NCI-H510A (cell line): Measurements from ENCODE around the gene TAS2R60.
"Not testable (repeated sequence)": the region's sequence is repeated elsewhere in the genome, so short reads cannot be mapped to it uniquely, and the experiment has no call there.

Experiments used
- DNase-seq: peaks from one replicate; lab custom pipeline; 2025; lab: John Stamatoyannopoulos, UW

TAS2R60 gene

GRCh38 chr7:143444063-143444782 is 970 bp downstream of the TAS2R60 start:
- DNase-seq: no peak

GRCh38 chr7:143444785-143445184 is 1.5 kb downstream of the TAS2R60 start:
- DNase-seq: no peak

- DNase-seq: no peak
Observed at GRCh38 chr7:143447466-143447865, 4.2 kb downstream of the TAS2R60 start.

GRCh38 chr7:143448429-143448828 is 5.2 kb downstream of the TAS2R60 start:
- no peak for DNase-seq

GRCh38 chr7:143449793-143450192 is 6.5 kb downstream of the TAS2R60 start:
- no peak for DNase-seq

- no peak for DNase-seq
Observed at GRCh38 chr7:143451122-143451521, 7.9 kb downstream of the TAS2R60 start.

GRCh38 chr7:143451746-143452145 is 8.5 kb downstream of the TAS2R60 start:
- no peak for DNase-seq

- DNase-seq: no peak
Observed at GRCh38 chr7:143452495-143452894, 9.2 kb downstream of the TAS2R60 start.

- DNase-seq: no peak
Observed at GRCh38 chr7:143454091-143454680, 10.9 kb downstream of the TAS2R60 start.

GRCh38 chr7:143455491-143455890 is 12.2 kb downstream of the TAS2R60 start:
- no peak for DNase-seq

- DNase-seq: no peak
Observed at GRCh38 chr7:143455942-143456341, 12.7 kb downstream of the TAS2R60 start.

GRCh38 chr7:143456992-143457793 is 13.9 kb downstream of the TAS2R60 start:
- no peak for DNase-seq

- DNase-seq: no peak
Observed at GRCh38 chr7:143458263-143458662, 15.0 kb downstream of the TAS2R60 start.

GRCh38 chr7:143458681-143459080 is 15.4 kb downstream of the TAS2R60 start:
- DNase-seq: no peak

- DNase-seq: no peak
Observed at GRCh38 chr7:143459359-143459758, 16.1 kb downstream of the TAS2R60 start.

- no peak for DNase-seq
Observed at GRCh38 chr7:143460271-143460979, 17.2 kb downstream of the TAS2R60 start.

GRCh38 chr7:143462045-143462444 is 18.8 kb downstream of the TAS2R60 start:
- no peak for DNase-seq

- no peak for DNase-seq
Observed at GRCh38 chr7:143463556-143463955, 20.3 kb downstream of the TAS2R60 start.

GRCh38 chr7:143463957-143464356 is 20.7 kb downstream of the TAS2R60 start:
- no peak for DNase-seq

GRCh38 chr7:143467724-143468123 is 24.5 kb downstream of the TAS2R60 start:
- no peak for DNase-seq

GRCh38 chr7:143472071-143472689 is 28.9 kb downstream of the TAS2R60 start:
- not testable (repeated sequence) for DNase-seq
